ENCODE data around the gene SGO1.

The SGO1 gene

DNA sequence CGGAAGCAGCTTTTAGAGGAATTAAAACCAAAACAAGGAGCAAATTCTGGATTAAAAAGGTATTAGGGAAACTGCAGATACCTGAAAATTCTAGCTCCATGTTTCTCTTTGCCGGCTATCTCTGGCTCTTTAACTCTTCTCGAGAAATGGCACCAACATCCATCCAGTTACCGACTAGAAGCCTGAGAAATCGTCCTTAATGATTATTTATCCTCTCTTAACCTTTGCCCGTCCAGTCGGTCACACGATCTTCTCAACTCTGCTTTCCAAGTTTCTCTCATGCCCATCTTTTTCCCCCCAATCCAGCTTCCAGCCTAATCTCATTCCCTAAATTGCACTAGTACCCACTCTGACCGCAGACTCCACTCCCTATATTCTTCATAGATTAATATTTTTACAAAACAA is 596 bp upstream of the SGO1 start:
- Histone ChIP-seq H3K36me3 (ENCODE audit: insufficient read depth, insufficient read length, low read length) (peaks cover 23% of the 10 kb centered on the region), H3K9ac (ENCODE audit: insufficient read length, low read depth) (peak overlapping the region; percentile 86), H3K27me3 (ENCODE audit: insufficient read depth, insufficient read length) (no peaks in the 10 kb centered on the region), H3K9me3 (ENCODE audit: insufficient read depth, low read length) (no peaks in the 10 kb centered on the region), H3K4me3 (ENCODE audit: insufficient read length, low read depth) (peak overlapping the region; percentile 59), H3K4me1 (ENCODE audit: insufficient read depth, insufficient read length) (peaks cover 5% of the 10 kb centered on the region)
- no peak for DNase-seq (ENCODE audit: low read depth, low spot score)
- no peak for TF ChIP-seq YY1 (IDR thresholded peaks at IDR 0.05; ENCODE audit: insufficient read depth, insufficient read length)
- no peak for TF ChIP-seq ZNF274 (IDR thresholded peaks at IDR 0.05; ENCODE audit: low read depth, low read length)
- no peak for TF ChIP-seq SUZ12 (IDR thresholded peaks at IDR 0.05; ENCODE audit: extremely low read depth, insufficient read depth, insufficient read length)

DNA sequence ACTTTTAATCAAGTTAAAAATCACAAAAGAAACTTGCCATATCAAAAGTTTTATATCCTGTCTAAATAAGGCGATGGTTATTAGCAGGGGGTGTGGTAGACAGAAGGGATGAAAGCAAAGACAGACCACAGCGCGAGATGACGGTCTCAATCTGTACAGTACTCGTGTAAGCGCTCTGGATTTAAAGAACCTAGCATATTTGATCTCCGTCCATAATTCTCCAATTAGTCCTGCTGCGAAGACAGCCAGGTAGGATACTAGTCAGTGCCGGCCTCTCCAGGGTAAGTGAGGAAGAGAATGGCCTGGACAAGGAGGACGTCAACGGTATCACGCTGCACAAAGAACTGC is 701 bp downstream of the SGO1 start:
- H3K9ac ChIP-seq (ENCODE audit: insufficient read length, low read depth), result peak overlapping the region; percentile 97
- H3K4me3 ChIP-seq (ENCODE audit: insufficient read length, low read depth), result peak overlapping the region; percentile 95
- H3K27me3 ChIP-seq (ENCODE audit: insufficient read depth, insufficient read length), result no peaks in the 10 kb centered on the region
- no peaks in the 10 kb centered on the region for H3K9me3 ChIP-seq (ENCODE audit: insufficient read depth, low read length)
- peaks cover 5% of the 10 kb centered on the region for H3K4me1 ChIP-seq (ENCODE audit: insufficient read depth, insufficient read length)
- DNase-seq (ENCODE audit: low read depth, low spot score), result no peak
- H3K36me3 ChIP-seq (ENCODE audit: insufficient read depth, insufficient read length, low read length), result peaks cover 36% of the 10 kb centered on the region
- TF ChIP-seq YY1 (IDR thresholded peaks at IDR 0.05; ENCODE audit: insufficient read depth, insufficient read length), result no peak
- no peak for TF ChIP-seq ZNF274 (IDR thresholded peaks at IDR 0.05; ENCODE audit: low read depth, low read length)
- no peak for TF ChIP-seq SUZ12 (IDR thresholded peaks at IDR 0.05; ENCODE audit: extremely low read depth, insufficient read depth, insufficient read length)

DNA sequence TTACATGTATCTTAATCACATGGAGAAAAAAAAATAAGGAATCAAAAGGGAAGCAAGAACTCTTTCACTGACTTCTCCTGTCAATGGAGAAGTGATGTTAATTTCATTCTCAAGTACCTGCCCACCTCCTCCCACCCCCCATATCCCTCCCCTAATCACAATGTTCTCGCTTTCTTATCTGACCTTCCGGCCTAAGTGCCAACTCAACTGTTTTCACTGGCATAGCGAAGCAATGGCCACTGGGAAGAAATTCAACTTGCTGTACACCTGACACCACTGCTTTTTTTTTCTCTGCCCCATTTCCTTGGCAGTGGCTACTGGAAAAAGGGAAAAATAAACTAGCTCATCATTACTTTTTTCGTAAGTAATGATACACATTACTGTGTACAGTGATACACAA is 3.8 kb downstream of the SGO1 start:
- no peaks in the 10 kb centered on the region for H3K27me3 ChIP-seq (ENCODE audit: insufficient read depth, insufficient read length)
- DNase-seq (ENCODE audit: low read depth, low spot score), result no peak
- no peaks in the 10 kb centered on the region for H3K9me3 ChIP-seq (ENCODE audit: insufficient read depth, low read length)
- no peak for TF ChIP-seq YY1 (IDR thresholded peaks at IDR 0.05; ENCODE audit: insufficient read depth, insufficient read length)
- TF ChIP-seq ZNF274 (IDR thresholded peaks at IDR 0.05; ENCODE audit: low read depth, low read length), result no peak
- TF ChIP-seq SUZ12 (IDR thresholded peaks at IDR 0.05; ENCODE audit: extremely low read depth, insufficient read depth, insufficient read length), result no peak
- H3K9ac ChIP-seq (ENCODE audit: insufficient read length, low read depth), result no peak overlapping the region
- peaks cover 64% of the 10 kb centered on the region for H3K36me3 ChIP-seq (ENCODE audit: insufficient read depth, insufficient read length, low read length)
- no peak overlapping the region for H3K4me3 ChIP-seq (ENCODE audit: insufficient read length, low read depth)
- no peaks in the 10 kb centered on the region for H3K4me1 ChIP-seq (ENCODE audit: insufficient read depth, insufficient read length)

DNA sequence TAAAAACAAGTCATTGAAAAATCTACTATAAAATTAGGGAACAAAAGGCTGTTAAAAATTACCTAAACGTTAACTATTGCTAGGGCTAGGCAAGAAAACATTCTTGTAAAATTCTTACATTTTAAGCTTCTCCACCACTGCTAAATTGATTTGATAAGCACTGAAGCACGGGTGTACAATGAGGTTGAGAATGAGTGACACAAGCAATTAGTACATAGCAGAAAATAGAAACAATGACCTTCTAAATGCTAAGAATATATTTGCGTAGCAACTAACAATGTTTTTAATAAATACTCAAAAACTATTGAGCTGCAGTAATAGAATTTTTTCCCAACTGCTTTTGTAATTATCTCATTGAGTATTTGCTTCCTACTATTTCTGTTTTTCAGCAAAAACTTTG is 4.7 kb downstream of the SGO1 start:
- Histone ChIP-seq H3K9me3 (ENCODE audit: insufficient read depth, low read length) (no peaks in the 10 kb centered on the region), H3K36me3 (ENCODE audit: insufficient read depth, insufficient read length, low read length) (peaks cover 74% of the 10 kb centered on the region), H3K4me1 (ENCODE audit: insufficient read depth, insufficient read length) (no peaks in the 10 kb centered on the region), H3K9ac (ENCODE audit: insufficient read length, low read depth) (no peak overlapping the region), H3K4me3 (ENCODE audit: insufficient read length, low read depth) (no peak overlapping the region), H3K27me3 (ENCODE audit: insufficient read depth, insufficient read length) (no peaks in the 10 kb centered on the region)
- DNase-seq (ENCODE audit: low read depth, low spot score), result no peak
- TF ChIP-seq ZNF274 (IDR thresholded peaks at IDR 0.05; ENCODE audit: low read depth, low read length) (no peak), YY1 (IDR thresholded peaks at IDR 0.05; ENCODE audit: insufficient read depth, insufficient read length) (no peak), SUZ12 (IDR thresholded peaks at IDR 0.05; ENCODE audit: extremely low read depth, insufficient read depth, insufficient read length) (no peak)

DNA sequence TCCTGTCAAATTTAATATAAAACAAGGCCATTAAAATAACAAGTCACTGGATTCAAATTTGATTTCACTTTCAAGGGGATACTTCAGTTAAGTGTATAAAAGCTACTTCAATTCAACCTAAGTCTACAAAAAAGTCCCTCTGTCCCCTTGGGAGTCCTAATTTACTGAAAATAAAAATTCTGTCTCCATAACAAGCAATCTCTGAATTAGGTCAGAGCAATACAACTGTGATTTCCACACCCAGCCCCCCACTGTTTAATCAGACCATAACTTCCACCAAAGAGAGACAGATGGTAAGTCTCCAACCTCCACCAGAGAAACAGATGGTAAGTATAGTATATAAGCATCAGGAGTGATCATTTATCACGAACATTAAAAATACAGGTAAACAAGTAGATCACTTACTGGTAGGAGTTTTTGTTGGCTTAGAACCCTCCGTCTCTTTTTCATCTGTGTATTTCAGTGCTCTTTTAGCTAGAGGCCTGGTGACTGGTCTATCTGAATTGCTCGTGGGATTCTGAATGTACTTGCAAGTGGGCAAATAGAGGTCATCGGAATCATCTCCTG is 12.1 kb downstream of the SGO1 start:
- Histone ChIP-seq H3K9me3 (ENCODE audit: insufficient read depth, low read length) (no peaks in the 10 kb centered on the region), H3K36me3 (ENCODE audit: insufficient read depth, insufficient read length, low read length) (peaks cover 80% of the 10 kb centered on the region), H3K4me3 (ENCODE audit: insufficient read length, low read depth) (no peak overlapping the region), H3K27me3 (ENCODE audit: insufficient read depth, insufficient read length) (no peaks in the 10 kb centered on the region), H3K4me1 (ENCODE audit: insufficient read depth, insufficient read length) (no peaks in the 10 kb centered on the region), H3K9ac (ENCODE audit: insufficient read length, low read depth) (no peak overlapping the region)
- DNase-seq (ENCODE audit: low read depth, low spot score), result no peak
- TF ChIP-seq SUZ12 (IDR thresholded peaks at IDR 0.05; ENCODE audit: extremely low read depth, insufficient read depth, insufficient read length), result no peak
- no peak for TF ChIP-seq YY1 (IDR thresholded peaks at IDR 0.05; ENCODE audit: insufficient read depth, insufficient read length)
- TF ChIP-seq ZNF274 (IDR thresholded peaks at IDR 0.05; ENCODE audit: low read depth, low read length), result no peak

DNA sequence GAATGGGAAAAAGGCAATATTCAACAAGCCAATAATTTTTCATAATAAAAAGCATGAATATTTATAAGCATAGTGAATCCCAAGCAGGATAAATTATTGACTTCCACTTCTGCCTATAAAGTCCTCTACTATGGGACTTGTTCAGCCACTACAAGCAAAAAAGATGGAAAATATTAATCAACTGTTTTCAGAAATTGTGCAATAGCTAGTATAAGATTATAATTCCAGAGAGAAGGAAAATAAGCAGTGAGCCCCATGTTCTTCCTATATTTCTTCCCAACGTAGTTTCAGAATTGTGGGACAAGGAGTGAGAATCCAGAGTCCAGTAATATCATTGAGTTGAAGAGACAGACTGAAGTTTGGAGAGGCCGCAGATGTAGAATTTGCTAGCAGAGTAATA is 24.3 kb downstream of the SGO1 start:
- no peak overlapping the region for H3K4me3 ChIP-seq (ENCODE audit: insufficient read length, low read depth)
- H3K9me3 ChIP-seq (ENCODE audit: insufficient read depth, low read length), result no peaks in the 10 kb centered on the region
- DNase-seq (ENCODE audit: low read depth, low spot score), result no peak
- TF ChIP-seq YY1 (IDR thresholded peaks at IDR 0.05; ENCODE audit: insufficient read depth, insufficient read length) (no peak), ZNF274 (IDR thresholded peaks at IDR 0.05; ENCODE audit: low read depth, low read length) (no peak), SUZ12 (IDR thresholded peaks at IDR 0.05; ENCODE audit: extremely low read depth, insufficient read depth, insufficient read length) (no peak)
- H3K9ac ChIP-seq (ENCODE audit: insufficient read length, low read depth), result no peak overlapping the region
- peaks cover 70% of the 10 kb centered on the region for H3K36me3 ChIP-seq (ENCODE audit: insufficient read depth, insufficient read length, low read length)
- H3K27me3 ChIP-seq (ENCODE audit: insufficient read depth, insufficient read length), result no peaks in the 10 kb centered on the region
- H3K4me1 ChIP-seq (ENCODE audit: insufficient read depth, insufficient read length), result no peaks in the 10 kb centered on the region

DNA sequence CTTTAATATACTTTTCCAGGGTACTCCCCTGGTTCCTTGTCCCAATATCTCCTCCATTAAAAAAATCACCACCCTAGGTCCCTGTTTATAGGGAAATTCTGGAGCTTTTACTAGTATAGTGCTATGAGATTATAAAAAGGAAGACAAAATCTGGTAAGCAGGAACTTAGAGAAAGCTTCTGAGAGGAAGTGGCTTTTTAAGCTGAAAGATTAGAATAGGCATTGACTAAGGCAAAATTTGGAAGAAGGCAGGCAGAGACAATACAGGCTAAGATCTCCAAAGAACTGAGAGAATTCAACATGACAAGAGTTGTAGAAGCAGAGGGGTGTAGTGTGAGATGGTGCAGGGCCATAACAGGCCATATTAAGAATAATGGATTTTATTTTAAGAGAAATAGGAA is 25.8 kb downstream of the SGO1 start:
- no peak for TF ChIP-seq ZNF274 (IDR thresholded peaks at IDR 0.05; ENCODE audit: low read depth, low read length)
- no peak for TF ChIP-seq SUZ12 (IDR thresholded peaks at IDR 0.05; ENCODE audit: extremely low read depth, insufficient read depth, insufficient read length)
- TF ChIP-seq YY1 (IDR thresholded peaks at IDR 0.05; ENCODE audit: insufficient read depth, insufficient read length), result no peak
- no peak for DNase-seq (ENCODE audit: low read depth, low spot score)
- no peaks in the 10 kb centered on the region for H3K27me3 ChIP-seq (ENCODE audit: insufficient read depth, insufficient read length)
- H3K9ac ChIP-seq (ENCODE audit: insufficient read length, low read depth), result no peak overlapping the region
- H3K4me3 ChIP-seq (ENCODE audit: insufficient read length, low read depth), result no peak overlapping the region
- no peaks in the 10 kb centered on the region for H3K9me3 ChIP-seq (ENCODE audit: insufficient read depth, low read length)
- H3K36me3 ChIP-seq (ENCODE audit: insufficient read depth, insufficient read length, low read length), result peaks cover 68% of the 10 kb centered on the region
- no peaks in the 10 kb centered on the region for H3K4me1 ChIP-seq (ENCODE audit: insufficient read depth, insufficient read length)

Measured in NT2/D1 (cell line).